Measurements from ENCODE around the gene SKIC3. TPM values are rescaled to one million over a fixed set of nuclear protein-coding genes. Genes with fewer than 3 reads are reported as not detected.

SKIC3 gene
- total and polyA plus RNA-seq, 2 of the 13 experiments (the other 11 are each of a cell fraction or from before 2014, with no cell fraction given) = 36.9 to 61.5 TPM

DNA sequence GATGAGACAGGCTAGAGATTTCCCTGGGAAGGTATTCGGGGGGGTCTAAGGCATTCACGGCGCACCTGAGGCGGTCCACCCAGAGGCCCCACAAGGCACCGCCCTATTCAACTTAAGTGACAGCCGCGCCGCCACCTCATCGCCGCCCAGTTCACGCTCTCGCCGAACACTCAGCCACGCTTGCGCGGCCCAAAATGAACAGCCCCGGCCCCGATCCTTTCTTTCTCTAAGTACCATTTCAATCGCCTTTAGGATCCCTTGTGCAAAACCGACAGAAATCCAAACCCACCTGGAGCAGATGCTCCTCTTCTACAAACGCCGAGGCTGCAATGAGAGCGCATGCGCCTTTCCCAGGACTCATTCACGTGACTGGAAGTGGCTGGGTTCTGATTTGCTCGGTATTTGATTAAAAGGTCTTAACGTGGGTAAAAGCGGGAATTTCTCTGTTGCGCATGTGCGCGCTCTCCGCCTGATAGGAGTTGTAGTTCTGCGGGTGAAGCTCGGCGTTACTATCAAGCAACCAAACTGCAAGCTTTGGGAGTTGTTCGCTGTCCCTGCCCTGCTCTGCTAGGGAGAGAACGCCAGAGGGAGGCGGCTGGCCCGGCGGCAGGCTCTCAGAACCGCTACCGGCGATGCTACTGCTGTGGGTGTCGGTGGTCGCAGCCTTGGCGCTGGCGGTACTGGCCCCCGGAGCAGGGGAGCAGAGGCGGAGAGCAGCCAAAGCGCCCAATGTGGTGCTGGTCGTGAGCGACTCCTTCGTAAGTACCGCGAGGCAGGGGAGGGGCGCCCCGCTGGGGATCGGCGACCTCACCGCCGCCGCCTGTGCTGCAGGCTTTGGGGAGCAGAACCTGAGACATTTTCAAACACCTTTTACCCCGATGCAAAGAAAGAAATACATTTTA is at the start of gene SKIC3, which contains the start of gene ARSK (continued):
- TF ChIP-seq ZNF567 (CRISPR knock-in tag; IDR thresholded peaks at IDR 0.05; ENCODE audit: borderline replicate concordance) (no peak), NCOA1 (CRISPR knock-in tag; IDR thresholded peaks at IDR 0.05) (no peak), ZNF264 (CRISPR knock-in tag; IDR thresholded peaks at IDR 0.05) (peak; percentile 97), TBX3 (IDR thresholded peaks at IDR 0.05; ENCODE audit: borderline replicate concordance) (peak; percentile 59), TBP (CRISPR knock-in tag; IDR thresholded peaks at IDR 0.05) (no peak), ZNF737 (CRISPR knock-in tag; IDR thresholded peaks at IDR 0.05; ENCODE audit: borderline replicate concordance) (no peak), TP53 (CRISPR knock-in tag; conservative IDR thresholded peaks at IDR 0.05) (no peak), KMT2B (CRISPR knock-in tag; IDR thresholded peaks at IDR 0.05) (peak; percentile 97), ZNF12 (CRISPR knock-in tag; IDR thresholded peaks at IDR 0.05) (no peak), TAF1 (CRISPR knock-in tag; IDR thresholded peaks at IDR 0.05) (peak; percentile 86), TCF12 (IDR thresholded peaks at IDR 0.05) (no peak), TCF12 (CRISPR knock-in tag; IDR thresholded peaks at IDR 0.05) (no peak), ZFP36 (IDR thresholded peaks at IDR 0.05; ENCODE audit: borderline replicate concordance, low read depth, low read length, partially characterized antibody) (no peak), TCF7 (IDR thresholded peaks at IDR 0.05; ENCODE audit: low read depth) (no peak), ZNF451 (CRISPR knock-in tag; IDR thresholded peaks at IDR 0.05) (no peak), ESRRA (CRISPR knock-in tag; IDR thresholded peaks at IDR 0.05; ENCODE audit: low read depth) (no peak), NKX3-1 (CRISPR knock-in tag; IDR thresholded peaks at IDR 0.05) (no peak), ZBTB7B (CRISPR knock-in tag; IDR thresholded peaks at IDR 0.05) (peak; percentile 87; the same call in 1 of the 2 replicates), ZNF776 (CRISPR knock-in tag; IDR thresholded peaks at IDR 0.05) (no peak)
- TF ChIP-seq, protein P1, sequence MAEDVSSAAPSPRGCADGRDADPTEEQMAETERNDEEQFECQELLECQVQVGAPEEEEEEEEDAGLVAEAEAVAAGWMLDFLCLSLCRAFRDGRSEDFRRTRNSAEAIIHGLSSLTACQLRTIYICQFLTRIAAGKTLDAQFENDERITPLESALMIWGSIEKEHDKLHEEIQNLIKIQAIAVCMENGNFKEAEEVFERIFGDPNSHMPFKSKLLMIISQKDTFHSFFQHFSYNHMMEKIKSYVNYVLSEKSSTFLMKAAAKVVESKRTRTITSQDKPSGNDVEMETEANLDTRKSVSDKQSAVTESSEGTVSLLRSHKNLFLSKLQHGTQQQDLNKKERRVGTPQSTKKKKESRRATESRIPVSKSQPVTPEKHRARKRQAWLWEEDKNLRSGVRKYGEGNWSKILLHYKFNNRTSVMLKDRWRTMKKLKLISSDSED (CRISPR knock-in tag; IDR thresholded peaks at IDR 0.05) = no peak
- TF ChIP-seq, protein P2, sequence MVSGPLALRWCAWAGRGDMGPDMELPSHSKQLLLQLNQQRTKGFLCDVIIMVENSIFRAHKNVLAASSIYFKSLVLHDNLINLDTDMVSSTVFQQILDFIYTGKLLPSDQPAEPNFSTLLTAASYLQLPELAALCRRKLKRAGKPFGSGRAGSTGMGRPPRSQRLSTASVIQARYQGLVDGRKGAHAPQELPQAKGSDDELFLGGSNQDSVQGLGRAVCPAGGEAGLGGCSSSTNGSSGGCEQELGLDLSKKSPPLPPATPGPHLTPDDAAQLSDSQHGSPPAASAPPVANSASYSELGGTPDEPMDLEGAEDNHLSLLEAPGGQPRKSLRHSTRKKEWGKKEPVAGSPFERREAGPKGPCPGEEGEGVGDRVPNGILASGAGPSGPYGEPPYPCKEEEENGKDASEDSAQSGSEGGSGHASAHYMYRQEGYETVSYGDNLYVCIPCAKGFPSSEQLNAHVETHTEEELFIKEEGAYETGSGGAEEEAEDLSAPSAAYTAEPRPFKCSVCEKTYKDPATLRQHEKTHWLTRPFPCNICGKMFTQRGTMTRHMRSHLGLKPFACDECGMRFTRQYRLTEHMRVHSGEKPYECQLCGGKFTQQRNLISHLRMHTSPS (CRISPR knock-in tag; IDR thresholded peaks at IDR 0.05; ENCODE audit: low read depth) = peak; percentile 36; the same call in 1 of the 2 replicates
- TF ChIP-seq, protein P3, sequence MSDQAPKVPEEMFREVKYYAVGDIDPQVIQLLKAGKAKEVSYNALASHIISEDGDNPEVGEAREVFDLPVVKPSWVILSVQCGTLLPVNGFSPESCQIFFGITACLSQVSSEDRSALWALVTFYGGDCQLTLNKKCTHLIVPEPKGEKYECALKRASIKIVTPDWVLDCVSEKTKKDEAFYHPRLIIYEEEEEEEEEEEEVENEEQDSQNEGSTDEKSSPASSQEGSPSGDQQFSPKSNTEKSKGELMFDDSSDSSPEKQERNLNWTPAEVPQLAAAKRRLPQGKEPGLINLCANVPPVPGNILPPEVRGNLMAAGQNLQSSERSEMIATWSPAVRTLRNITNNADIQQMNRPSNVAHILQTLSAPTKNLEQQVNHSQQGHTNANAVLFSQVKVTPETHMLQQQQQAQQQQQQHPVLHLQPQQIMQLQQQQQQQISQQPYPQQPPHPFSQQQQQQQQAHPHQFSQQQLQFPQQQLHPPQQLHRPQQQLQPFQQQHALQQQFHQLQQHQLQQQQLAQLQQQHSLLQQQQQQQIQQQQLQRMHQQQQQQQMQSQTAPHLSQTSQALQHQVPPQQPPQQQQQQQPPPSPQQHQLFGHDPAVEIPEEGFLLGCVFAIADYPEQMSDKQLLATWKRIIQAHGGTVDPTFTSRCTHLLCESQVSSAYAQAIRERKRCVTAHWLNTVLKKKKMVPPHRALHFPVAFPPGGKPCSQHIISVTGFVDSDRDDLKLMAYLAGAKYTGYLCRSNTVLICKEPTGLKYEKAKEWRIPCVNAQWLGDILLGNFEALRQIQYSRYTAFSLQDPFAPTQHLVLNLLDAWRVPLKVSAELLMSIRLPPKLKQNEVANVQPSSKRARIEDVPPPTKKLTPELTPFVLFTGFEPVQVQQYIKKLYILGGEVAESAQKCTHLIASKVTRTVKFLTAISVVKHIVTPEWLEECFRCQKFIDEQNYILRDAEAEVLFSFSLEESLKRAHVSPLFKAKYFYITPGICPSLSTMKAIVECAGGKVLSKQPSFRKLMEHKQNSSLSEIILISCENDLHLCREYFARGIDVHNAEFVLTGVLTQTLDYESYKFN (CRISPR knock-in tag; conservative IDR thresholded peaks at IDR 0.05) = peak; percentile 48
- TF ChIP-seq, protein P4, sequence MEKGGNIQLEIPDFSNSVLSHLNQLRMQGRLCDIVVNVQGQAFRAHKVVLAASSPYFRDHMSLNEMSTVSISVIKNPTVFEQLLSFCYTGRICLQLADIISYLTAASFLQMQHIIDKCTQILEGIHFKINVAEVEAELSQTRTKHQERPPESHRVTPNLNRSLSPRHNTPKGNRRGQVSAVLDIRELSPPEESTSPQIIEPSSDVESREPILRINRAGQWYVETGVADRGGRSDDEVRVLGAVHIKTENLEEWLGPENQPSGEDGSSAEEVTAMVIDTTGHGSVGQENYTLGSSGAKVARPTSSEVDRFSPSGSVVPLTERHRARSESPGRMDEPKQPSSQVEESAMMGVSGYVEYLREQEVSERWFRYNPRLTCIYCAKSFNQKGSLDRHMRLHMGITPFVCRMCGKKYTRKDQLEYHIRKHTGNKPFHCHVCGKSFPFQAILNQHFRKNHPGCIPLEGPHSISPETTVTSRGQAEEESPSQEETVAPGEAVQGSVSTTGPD (CRISPR knock-in tag; IDR thresholded peaks at IDR 0.05) = no peak
